PFSK-1 (cell line): ENCODE results near the gene NHERF2.

Experiments used
- FOXP2 ChIP-seq: optimal IDR thresholded peaks from 2 replicates; pipeline ENCODE3; 2011; ENCODE audit warnings: borderline replicate concordance, control low read depth, inconsistent platforms; ENCODE audit not compliant: insufficient read depth; ENCODE audit errors: extremely low read length, extremely low read depth
- POLR2AphosphoS5 ChIP-seq: IDR thresholded peaks from 2 replicates; pipeline ENCODE4 v1.6.1; 2012; ENCODE audit warnings: low read depth, mild to moderate bottlenecking, control low read depth, low read length, moderate library complexity
- SIN3A ChIP-seq: IDR thresholded peaks from 2 replicates; pipeline ENCODE4 v1.6.1; 2012; ENCODE audit warnings: mild to moderate bottlenecking, low read length, moderate library complexity, borderline replicate concordance; ENCODE audit not compliant: insufficient read depth
- TAF1 ChIP-seq: IDR thresholded peaks from 2 replicates; pipeline ENCODE4 v1.6.1; 2012; ENCODE audit warnings: low read length, control low read depth, borderline replicate concordance; ENCODE audit not compliant: insufficient read depth
- TF ChIP-seq, protein P1 (sequence below), 2 experiments: IDR thresholded peaks; 2 replicates each; pipeline versions ENCODE4 v1.6.1 to v1.8.0; 2011 to 2012; ENCODE audit warnings: low read depth in 2 of 2, low read length in 2 of 2, control low read depth in 1 of 2, inconsistent platforms in 1 of 2, mild to moderate bottlenecking in 1 of 2, moderate library complexity in 1 of 2; ENCODE audit not compliant: insufficient read depth in 1 of 2

DNA sequence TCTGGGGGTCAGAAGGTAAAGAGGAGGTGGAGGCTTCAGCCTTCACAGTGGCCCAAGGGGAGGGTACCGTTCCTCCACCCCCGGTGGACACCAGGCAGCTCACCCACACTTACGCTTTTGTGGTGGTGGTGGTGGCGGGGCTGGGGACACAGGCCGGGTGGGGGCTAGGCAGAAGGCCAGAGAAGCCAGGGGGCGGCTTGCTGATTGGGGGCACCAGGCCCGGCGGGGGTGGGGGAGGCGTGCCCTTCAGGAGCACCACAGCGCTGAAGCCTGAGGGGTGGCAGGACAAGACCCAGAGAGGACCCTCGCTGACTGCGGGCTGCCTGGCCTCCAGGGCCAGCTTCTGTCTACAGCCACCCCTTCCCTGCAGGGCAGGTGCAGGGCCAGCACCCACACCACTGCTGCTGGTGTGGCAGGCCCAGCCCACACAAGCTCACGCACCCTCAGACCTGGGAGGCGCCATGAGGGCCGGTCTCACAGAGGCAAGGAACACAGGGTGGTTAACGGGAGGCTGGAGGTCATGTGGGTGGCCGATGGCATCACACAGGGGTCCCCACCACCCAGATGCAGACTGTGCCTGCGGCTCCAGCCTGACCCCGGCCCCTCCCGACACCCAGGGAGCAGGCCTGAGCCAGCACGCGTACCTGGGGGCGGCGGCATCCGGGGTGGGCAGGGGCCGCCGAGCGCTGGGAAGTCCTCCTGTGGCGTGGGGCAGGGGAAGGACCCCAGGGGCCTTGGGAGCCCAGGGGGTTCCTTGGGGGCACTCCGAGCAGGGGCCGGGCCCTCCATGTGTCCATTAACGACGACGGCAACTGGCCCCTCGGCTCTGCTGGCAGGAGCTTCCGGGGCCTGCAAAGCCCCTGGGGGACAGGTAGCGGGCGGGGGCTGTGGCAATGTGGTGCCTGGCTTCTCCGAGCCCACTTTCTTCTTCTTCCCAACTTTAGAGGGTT lies 27.6 kb upstream of the NHERF2 start:
- TF ChIP-seq POLR2AphosphoS5 (no peak), SIN3A (no peak), FOXP2 (no peak), TAF1 (no peak)
- TF ChIP-seq, protein P1, sequence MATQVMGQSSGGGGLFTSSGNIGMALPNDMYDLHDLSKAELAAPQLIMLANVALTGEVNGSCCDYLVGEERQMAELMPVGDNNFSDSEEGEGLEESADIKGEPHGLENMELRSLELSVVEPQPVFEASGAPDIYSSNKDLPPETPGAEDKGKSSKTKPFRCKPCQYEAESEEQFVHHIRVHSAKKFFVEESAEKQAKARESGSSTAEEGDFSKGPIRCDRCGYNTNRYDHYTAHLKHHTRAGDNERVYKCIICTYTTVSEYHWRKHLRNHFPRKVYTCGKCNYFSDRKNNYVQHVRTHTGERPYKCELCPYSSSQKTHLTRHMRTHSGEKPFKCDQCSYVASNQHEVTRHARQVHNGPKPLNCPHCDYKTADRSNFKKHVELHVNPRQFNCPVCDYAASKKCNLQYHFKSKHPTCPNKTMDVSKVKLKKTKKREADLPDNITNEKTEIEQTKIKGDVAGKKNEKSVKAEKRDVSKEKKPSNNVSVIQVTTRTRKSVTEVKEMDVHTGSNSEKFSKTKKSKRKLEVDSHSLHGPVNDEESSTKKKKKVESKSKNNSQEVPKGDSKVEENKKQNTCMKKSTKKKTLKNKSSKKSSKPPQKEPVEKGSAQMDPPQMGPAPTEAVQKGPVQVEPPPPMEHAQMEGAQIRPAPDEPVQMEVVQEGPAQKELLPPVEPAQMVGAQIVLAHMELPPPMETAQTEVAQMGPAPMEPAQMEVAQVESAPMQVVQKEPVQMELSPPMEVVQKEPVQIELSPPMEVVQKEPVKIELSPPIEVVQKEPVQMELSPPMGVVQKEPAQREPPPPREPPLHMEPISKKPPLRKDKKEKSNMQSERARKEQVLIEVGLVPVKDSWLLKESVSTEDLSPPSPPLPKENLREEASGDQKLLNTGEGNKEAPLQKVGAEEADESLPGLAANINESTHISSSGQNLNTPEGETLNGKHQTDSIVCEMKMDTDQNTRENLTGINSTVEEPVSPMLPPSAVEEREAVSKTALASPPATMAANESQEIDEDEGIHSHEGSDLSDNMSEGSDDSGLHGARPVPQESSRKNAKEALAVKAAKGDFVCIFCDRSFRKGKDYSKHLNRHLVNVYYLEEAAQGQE (IDR thresholded peaks at IDR 0.05; ENCODE audit: insufficient read depth in 1 of 2, low read depth in 2 of 2, low read length in 2 of 2) = no peak
